H9 (cell line): ENCODE results near the gene B3GNT5. TPM values are rescaled to one million over a fixed set of nuclear protein-coding genes. Genes with fewer than 3 reads are reported as not detected.

Source experiments
- DNase-seq: peaks from one replicate; pipeline ENCODE4 v3.0.0-alpha.2; 2017
- H2AFZ ChIP-seq: one replicate; pipeline ENCODE4 v1.6.1; 2013; ENCODE audit warnings: mild to moderate bottlenecking, low read length, control low read depth, moderate library complexity
- H2AK5ac ChIP-seq: 2 replicates; pipeline ENCODE4 v1.6.1; 2013; ENCODE audit warnings: low read length, control low read depth, mixed read lengths; ENCODE audit not compliant: insufficient read length
- H2BK120ac ChIP-seq: one replicate; pipeline ENCODE4 v1.6.1; 2013; ENCODE audit warnings: low read depth, mild to moderate bottlenecking, low read length, control low read depth, inconsistent platforms; ENCODE audit not compliant: poor library complexity, severe bottlenecking
- H2BK12ac ChIP-seq: 2 replicates; pipeline ENCODE4 v1.6.1; 2013; ENCODE audit warnings: low read length, control low read depth, mixed read lengths, low read depth; ENCODE audit not compliant: insufficient read length
- H2BK15ac ChIP-seq: 2 replicates; pipeline ENCODE4 v1.6.1; 2013; ENCODE audit warnings: low read depth, low read length, control low read depth
- H2BK20ac ChIP-seq: one replicate; pipeline ENCODE4 v1.6.1; 2013; ENCODE audit warnings: low read depth, mild to moderate bottlenecking, low read length, control low read depth, inconsistent platforms; ENCODE audit not compliant: poor library complexity, severe bottlenecking
- H2BK5ac ChIP-seq: 2 replicates; pipeline ENCODE4 v1.6.1; 2013; ENCODE audit warnings: low read length, control low read depth, mixed read lengths; ENCODE audit not compliant: insufficient read length
- H3K14ac ChIP-seq: 2 replicates; pipeline ENCODE4 v1.6.1; 2013; ENCODE audit warnings: low read length, control low read depth; ENCODE audit not compliant: insufficient read depth
- H3K18ac ChIP-seq: 2 replicates; pipeline ENCODE4 v1.6.1; 2013; ENCODE audit warnings: low read depth, mild to moderate bottlenecking, mixed read lengths, low read length, control low read depth; ENCODE audit not compliant: insufficient read length
- H3K23ac ChIP-seq: 2 replicates; pipeline ENCODE4 v1.6.1; 2013; ENCODE audit warnings: low read length, control low read depth, mixed read lengths, low read depth; ENCODE audit not compliant: insufficient read length
- H3K23me2 ChIP-seq: 2 replicates; pipeline ENCODE4 v1.6.1; 2013; ENCODE audit warnings: low read depth, mild to moderate bottlenecking, mixed read lengths, low read length, control low read depth; ENCODE audit not compliant: insufficient read length, poor library complexity, severe bottlenecking
- H3K27ac ChIP-seq: 2 replicates; pipeline ENCODE4 v1.5.1; 2013; ENCODE audit warnings: low read length, control low read depth, mixed read lengths, low read depth; ENCODE audit not compliant: insufficient read length
- H3K27me3 ChIP-seq: 2 replicates; pipeline ENCODE4 v1.6.1; 2013; ENCODE audit warnings: low read length, control low read depth, inconsistent platforms; ENCODE audit not compliant: insufficient read depth
- H3K4ac ChIP-seq: 2 replicates; pipeline ENCODE4 v1.6.1; 2013; ENCODE audit warnings: low read depth, mild to moderate bottlenecking, control low read depth, inconsistent platforms, low read length, moderate library complexity
- H3K4me1 ChIP-seq: 2 replicates; pipeline ENCODE4 v1.6.1; 2013; ENCODE audit warnings: low read length, control low read depth, inconsistent platforms; ENCODE audit not compliant: insufficient read depth
- H3K4me2 ChIP-seq: 2 replicates; pipeline ENCODE4 v1.6.1; 2013; ENCODE audit warnings: low read length, control low read depth, mixed read lengths; ENCODE audit not compliant: insufficient read length, insufficient read depth
- H3K56ac ChIP-seq: 2 replicates; pipeline ENCODE4 v1.6.1; 2013; ENCODE audit warnings: low read depth, mild to moderate bottlenecking, mixed read lengths, low read length, control low read depth; ENCODE audit not compliant: insufficient read length
- H3K79me1 ChIP-seq: 2 replicates; pipeline ENCODE4 v1.6.1; 2013; ENCODE audit warnings: low read depth, mild to moderate bottlenecking, moderate library complexity, low read length, control low read depth, inconsistent platforms; ENCODE audit not compliant: insufficient read depth, poor library complexity, severe bottlenecking
- H3K79me2 ChIP-seq: 2 replicates; pipeline ENCODE4 v1.6.1; 2013; ENCODE audit warnings: low read length, control low read depth, inconsistent platforms; ENCODE audit not compliant: insufficient read depth
- H3K9ac ChIP-seq: 2 replicates; pipeline ENCODE4 v1.6.1; 2013; ENCODE audit warnings: low read length, control low read depth, mixed read lengths; ENCODE audit not compliant: insufficient read length; ENCODE audit errors: extremely low read depth
- H3K9me3 ChIP-seq: one replicate; pipeline ENCODE4 v1.6.1; 2013; ENCODE audit warnings: low read depth, low read length, inconsistent platforms; ENCODE audit not compliant: control insufficient read depth
- H3T11ph ChIP-seq: one replicate; pipeline ENCODE4 v1.6.1; 2013; ENCODE audit warnings: mild to moderate bottlenecking, low read length, control low read depth, inconsistent platforms
- H4K20me1 ChIP-seq: one replicate; pipeline ENCODE4 v1.6.1; 2013; ENCODE audit not compliant: control insufficient read depth, insufficient read length, insufficient read depth
- H4K5ac ChIP-seq: 2 replicates; pipeline ENCODE4 v1.6.1; 2013; ENCODE audit warnings: low read depth, mild to moderate bottlenecking, mixed read lengths, low read length, control low read depth; ENCODE audit not compliant: insufficient read length
- H4K8ac ChIP-seq: replicated peaks from 2 replicates; pipeline ENCODE4 v1.6.1; 2013; ENCODE audit warnings: low read length, control low read depth, mixed read lengths, low read depth; ENCODE audit not compliant: insufficient read length
- H4K91ac ChIP-seq: 2 replicates; pipeline ENCODE4 v1.6.1; 2013; ENCODE audit warnings: low read depth, mild to moderate bottlenecking, moderate library complexity, mixed read lengths, low read length, control low read depth; ENCODE audit not compliant: insufficient read length
- H3K27ac Mint-ChIP-seq, 3 experiments: 2 replicates in 2 of 3; 3 replicates in 1 of 3; pipeline ENCODE4 v1.8.0; 2020 to 2021; ENCODE audit warnings: mixed read lengths in 3 of 3, mild to moderate bottlenecking in 1 of 3, moderate library complexity in 1 of 3
- H3K27me3 Mint-ChIP-seq: 2 replicates; pipeline ENCODE4 v1.8.0; 2021; ENCODE audit warnings: low read depth, mild to moderate bottlenecking, moderate library complexity, mixed read lengths
- H3K36me3 Mint-ChIP-seq, 3 experiments: 2 replicates in 2 of 3; 3 replicates in 1 of 3; pipeline ENCODE4 v1.8.0; 2020 to 2021; ENCODE audit warnings: low read depth in 3 of 3, mixed read lengths in 3 of 3; ENCODE audit not compliant: insufficient read depth in 1 of 3
- H3K4me1 Mint-ChIP-seq, 2 experiments: 2 replicates each; pipeline ENCODE4 v1.8.0; 2020; ENCODE audit warnings: mixed read lengths in 2 of 2
- H3K4me3 Mint-ChIP-seq, 2 experiments: 2 replicates in 1 of 2; 3 replicates in 1 of 2; pipeline ENCODE4 v1.8.0; 2020 to 2021; ENCODE audit warnings: mild to moderate bottlenecking in 2 of 2, mixed read lengths in 2 of 2, moderate library complexity in 1 of 2
- H3K9me3 Mint-ChIP-seq, 2 experiments: 2 replicates in 1 of 2; 3 replicates in 1 of 2; pipeline ENCODE4 v1.8.0; 2020; ENCODE audit warnings: mild to moderate bottlenecking in 2 of 2, mixed read lengths in 2 of 2, moderate library complexity in 1 of 2
- CTCF ChIP-seq: fragments of 200-600 bp; sonication (generic); conservative IDR thresholded peaks from 3 replicates; pipeline ENCODE4 v1.8.0; 2021; ENCODE audit warnings: antibody characterized with exemption, mild to moderate bottlenecking
- WGBS: extraction: QIAGEN DNeasy Blood & Tissue Kit; methylation state at CpG from one replicate; pipeline ENCODE4 v1.1.7; 2013; ENCODE audit warnings: missing lambda C conversion rate, low lambda C conversion rate, mixed read lengths; ENCODE audit not compliant: insufficient read length; ENCODE audit errors: extremely low coverage; 5-methylcytosine and 5-hydroxymethylcytosine counted together
- total RNA-seq: library from RNA; stranded (reverse); gene quantifications from 2 replicates; pipeline ENCODE4 v1.2.1, GENCODE V29; 2021

Gene B3GNT5
- total RNA-seq, 1 experiment from 2014 or later: 7.3 TPM

- Histone ChIP-seq H3K9ac (no peak overlapping the region), H4K5ac (no peak overlapping the region), H3K79me1 (no peaks in the 10 kb centered on the region), H3K27ac (no peak overlapping the region), H2BK5ac (no peak overlapping the region), H3K23ac (no peak overlapping the region), H2BK20ac (no peak overlapping the region), H3K4ac (no peak overlapping the region), H3T11ph (no peak overlapping the region), H3K23me2 (no peaks in the 10 kb centered on the region), H3K56ac (no peak overlapping the region), H2AK5ac (no peak overlapping the region), H3K79me2 (no peaks in the 10 kb centered on the region), H3K18ac (no peak overlapping the region), H4K91ac (no peak overlapping the region), H3K4me2 (no peak overlapping the region), H3K27me3 (no peaks in the 10 kb centered on the region), H2BK12ac (no peak overlapping the region), H4K20me1 (no peaks in the 10 kb centered on the region), H2BK120ac (no peak overlapping the region), H3K9me3 (no peaks in the 10 kb centered on the region), H2AFZ (no peak overlapping the region), H3K14ac (no peak overlapping the region), H4K8ac (no peak overlapping the region), H2BK15ac (no peak overlapping the region), H3K4me1 (peaks cover 3% of the 10 kb centered on the region)
- H3K4me3 Mint-ChIP-seq: no peak overlapping the region
- H3K36me3 Mint-ChIP-seq: peaks cover 0 to 25% (median 24%) of the 10 kb centered on the region in 3 experiments; a peak in 6 of 7 replicates
- no peaks in the 10 kb centered on the region for H3K9me3 Mint-ChIP-seq
- no peak overlapping the region for H3K27ac Mint-ChIP-seq
- H3K4me1 Mint-ChIP-seq: peaks cover 14 to 15% of the 10 kb centered on the region in 2 experiments
- no CpG with 5 or more reads among the region's 2 CpGs for whole genome bisulfite sequencing
- no peaks in the 10 kb centered on the region for H3K27me3 Mint-ChIP-seq
- no peak for TF ChIP-seq CTCF
- no peak for DNase-seq
Observed at GRCh38 chr3:183293966-183294365, 40.9 kb downstream of the B3GNT5 start.
